Measurements from ENCODE around the gene MDFIC. TPM values are rescaled to one million over a fixed set of nuclear protein-coding genes. Genes with fewer than 3 reads are reported as not detected.

MDFIC gene
- total and polyA plus RNA-seq, 2 donors (not counting 1 experiment from before 2014, with no cell fraction given): 19.6 to 66.1 TPM

- TF ChIP-seq EZH2 (IDR thresholded peaks at IDR 0.05; ENCODE audit: borderline replicate concordance, insufficient read depth, low read depth, low read length, poor library complexity, severe bottlenecking) (no peak), CTCF (IDR thresholded peaks at IDR 0.05) (no peak)
- H3K4me1 Mint-ChIP-seq: peaks cover 32% of the 10 kb centered on the region
- Histone ChIP-seq H4K20me1 (ENCODE audit: control insufficient read depth, insufficient read depth, low read length, poor library complexity, severe bottlenecking) (no peaks in the 10 kb centered on the region), H3K36me3 (replicated peaks in 1 of 2; ENCODE audit: control extremely low read depth in 1 of 2, control insufficient read depth in 1 of 2, extremely low read depth in 1 of 2, insufficient read depth in 2 of 2, low read length in 1 of 2) (no peaks in the 10 kb centered on the region), H3K4me2 (replicated peaks; ENCODE audit: low read depth, low read length, poor library complexity, severe bottlenecking) (peak overlapping the region; percentile 74), H3K79me2 (ENCODE audit: control insufficient read depth, insufficient read depth, low read length) (peaks cover 96% of the 10 kb centered on the region), H3K4me3 (ENCODE audit: control extremely low read depth in 1 of 5, extremely low read depth in 1 of 5, insufficient read depth in 1 of 5, low read depth in 2 of 5, low read length in 4 of 5) (peak overlapping the region in 4 of 5 experiments; percentile 10 to 57 (median 37)), H3K9ac (ENCODE audit: low read length) (peak overlapping the region; percentile 57), H3K9me3 (ENCODE audit: control extremely low read depth in 1 of 3, control insufficient read depth in 2 of 3, insufficient read depth in 1 of 3, low read length in 2 of 3) (no peaks in the 10 kb centered on the region), H3K27ac (ENCODE audit: low read length in 2 of 2) (peak overlapping the region; percentile 83 to 95), H3K27me3 (replicated peaks in 1 of 4; ENCODE audit: control extremely low read depth in 1 of 4, control insufficient read depth in 3 of 4, insufficient read depth in 4 of 4, low read length in 3 of 4) (no peaks in the 10 kb centered on the region), H3K4me1 (ENCODE audit: control insufficient read depth in 2 of 2, insufficient read depth in 2 of 2, low read length in 2 of 2) (peaks cover 62 to 77% of the 10 kb centered on the region in 2 donors), H2AFZ (ENCODE audit: insufficient read depth, low read depth, low read length, poor library complexity, severe bottlenecking) (peak overlapping the region; percentile 47)
- ATAC-seq (ENCODE audit: low read depth) (peak; percentile 52), DNase-seq (peak; percentile 60)
- no peak overlapping the region for H3K4me3 Mint-ChIP-seq
- intact Hi-C loops (cut with micrococcal nuclease): loop anchor here (1.0 to 5.0 kb wide), 3 partner anchors 8 to 46 kb away; no protein-coding TSS in a partner anchor
- ChIA-PET POLR2A (no interaction called here), CTCF (interaction anchor here (0.6 to 1.7 kb wide), 2 partner anchors 8 to 63 kb away, joined by 3 to 6 read pairs; no protein-coding TSS in a partner anchor)
- H3K27ac Mint-ChIP-seq: peak overlapping the region; percentile 83
- H3K9me3 Mint-ChIP-seq (ENCODE audit: insufficient read depth): no peaks in the 10 kb centered on the region
- H3K27me3 Mint-ChIP-seq: no peaks in the 10 kb centered on the region
- no CpG with 5 or more reads among the region's 6 CpGs for WGBS (ENCODE audit: insufficient coverage)
Observed at GRCh38 chr7:114930829-114931655, 9.1 kb downstream of the MDFIC start.

GRCh38 chr7:114931656-114932011 lies 9.7 kb downstream of the MDFIC start:
- no peaks in the 10 kb centered on the region for H3K36me3 ChIP-seq (replicated peaks in 1 of 2; ENCODE audit: control extremely low read depth in 1 of 2, control insufficient read depth in 1 of 2, extremely low read depth in 1 of 2, insufficient read depth in 2 of 2, low read length in 1 of 2)
- no peaks in the 10 kb centered on the region for H3K27me3 ChIP-seq (replicated peaks in 1 of 4; ENCODE audit: control extremely low read depth in 1 of 4, control insufficient read depth in 3 of 4, insufficient read depth in 4 of 4, low read length in 3 of 4)
- TF ChIP-seq EZH2 (IDR thresholded peaks at IDR 0.05; ENCODE audit: borderline replicate concordance, insufficient read depth, low read depth, low read length, poor library complexity, severe bottlenecking): no peak
- TF ChIP-seq CTCF (IDR thresholded peaks at IDR 0.05): no peak
- Mint-ChIP-seq H3K4me1 (peaks cover 32% of the 10 kb centered on the region), H3K4me3 (no peak overlapping the region), H3K27ac (peak overlapping the region; percentile 83), H3K27me3 (no peaks in the 10 kb centered on the region), H3K9me3 (ENCODE audit: insufficient read depth) (no peaks in the 10 kb centered on the region)
- POLR2A ChIA-PET: interaction anchor here (1.2 kb wide), 1 partner anchor 8 kb away, joined by 3 read pairs; no protein-coding TSS in a partner anchor
- no peaks in the 10 kb centered on the region for H4K20me1 ChIP-seq (ENCODE audit: control insufficient read depth, insufficient read depth, low read length, poor library complexity, severe bottlenecking)
- H3K27ac ChIP-seq (ENCODE audit: low read length in 2 of 2): peak overlapping the region; percentile 83 to 95
- WGBS (ENCODE audit: insufficient coverage): 28% methylated on average over 3 of the region's 9 CpGs
- DNase-seq (peak; percentile 76), ATAC-seq (ENCODE audit: low read depth) (peak; percentile 69)
- peak overlapping the region; percentile 57 for H3K9ac ChIP-seq (ENCODE audit: low read length)
- intact Hi-C loops (cut with micrococcal nuclease): loop anchor here (1.0 to 5.0 kb wide), 3 partner anchors 8 to 46 kb away; no protein-coding TSS in a partner anchor
- H3K79me2 ChIP-seq (ENCODE audit: control insufficient read depth, insufficient read depth, low read length): peaks cover 96% of the 10 kb centered on the region
- CTCF ChIA-PET: interaction anchor here (0.6 to 1.7 kb wide), 4 partner anchors 8 to 64 kb away, joined by 3 to 6 read pairs (median 4); partner anchors contain the start of gene MDFIC
- H2AFZ ChIP-seq (ENCODE audit: insufficient read depth, low read depth, low read length, poor library complexity, severe bottlenecking): peak overlapping the region; percentile 35
- H3K4me3 ChIP-seq (ENCODE audit: control extremely low read depth in 1 of 5, extremely low read depth in 1 of 5, insufficient read depth in 1 of 5, low read depth in 2 of 5, low read length in 4 of 5): peak overlapping the region in 4 of 5 experiments; percentile 10 to 57 (median 37)
- peaks cover 58 to 76% of the 10 kb centered on the region in 2 donors for H3K4me1 ChIP-seq (ENCODE audit: control insufficient read depth in 2 of 2, insufficient read depth in 2 of 2, low read length in 2 of 2)
- no peaks in the 10 kb centered on the region for H3K9me3 ChIP-seq (ENCODE audit: control extremely low read depth in 1 of 3, control insufficient read depth in 2 of 3, insufficient read depth in 1 of 3, low read length in 2 of 3)
- peak overlapping the region; percentile 74 for H3K4me2 ChIP-seq (replicated peaks; ENCODE audit: low read depth, low read length, poor library complexity, severe bottlenecking)

Measured in B cell (primary cell).